Measurements from ENCODE around the gene PHTF2. TPM values are rescaled to one million over a fixed set of nuclear protein-coding genes. Genes with fewer than 3 reads are reported as not detected.

The PHTF2 gene
- total and polyA plus RNA-seq, 10 of the 15 experiments (the other 5 are each of a cell fraction or from before 2014, with no cell fraction given) = 12.9 to 41.8 (median 27.0) TPM

DNA sequence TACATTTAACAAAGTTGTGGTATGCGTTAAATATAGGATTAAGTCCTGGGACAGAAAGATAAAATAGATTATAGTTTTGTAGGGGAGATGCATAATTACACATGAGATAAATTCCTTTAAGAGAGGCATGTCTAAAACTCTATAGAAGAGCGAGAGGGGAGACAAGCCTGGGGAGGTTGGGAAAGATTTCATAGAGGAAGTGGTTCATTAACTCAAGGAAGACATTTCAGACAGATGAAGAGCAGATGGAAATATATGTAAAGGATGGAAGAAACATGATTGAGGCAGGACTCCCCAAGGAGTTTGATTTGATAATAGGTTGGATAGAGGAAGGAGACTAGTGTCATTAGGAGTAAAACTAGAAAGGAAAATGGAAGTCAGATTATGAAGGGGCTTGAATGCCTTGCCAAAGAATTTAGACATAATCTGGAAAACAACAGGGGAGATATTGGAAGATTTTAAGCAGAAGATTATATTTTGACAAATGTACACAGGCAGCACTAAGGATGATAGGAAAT lies 96.1 kb downstream of the PHTF2 start:
- SMC1A ChIA-PET (ENCODE audit: uncharacterized antibody, unreplicated experiment) = interaction anchor here (1.0 to 1.6 kb wide), 2 partner anchors 9 to 237 kb away, joined by 3 to 4 read pairs; no protein-coding TSS in a partner anchor
- no peaks in the 10 kb centered on the region for H4K20me1 ChIP-seq (ENCODE audit: control insufficient read depth, insufficient read depth)
- ATAC-seq (no peak), FAIRE-seq (no peak), DNase-seq (ENCODE audit: low read depth, low spot score) (no peak)
- no peak for TF ChIP-seq TAF1 (IDR thresholded peaks at IDR 0.05; ENCODE audit: borderline replicate concordance, low read depth, low read length)
- TF ChIP-seq, protein P1, sequence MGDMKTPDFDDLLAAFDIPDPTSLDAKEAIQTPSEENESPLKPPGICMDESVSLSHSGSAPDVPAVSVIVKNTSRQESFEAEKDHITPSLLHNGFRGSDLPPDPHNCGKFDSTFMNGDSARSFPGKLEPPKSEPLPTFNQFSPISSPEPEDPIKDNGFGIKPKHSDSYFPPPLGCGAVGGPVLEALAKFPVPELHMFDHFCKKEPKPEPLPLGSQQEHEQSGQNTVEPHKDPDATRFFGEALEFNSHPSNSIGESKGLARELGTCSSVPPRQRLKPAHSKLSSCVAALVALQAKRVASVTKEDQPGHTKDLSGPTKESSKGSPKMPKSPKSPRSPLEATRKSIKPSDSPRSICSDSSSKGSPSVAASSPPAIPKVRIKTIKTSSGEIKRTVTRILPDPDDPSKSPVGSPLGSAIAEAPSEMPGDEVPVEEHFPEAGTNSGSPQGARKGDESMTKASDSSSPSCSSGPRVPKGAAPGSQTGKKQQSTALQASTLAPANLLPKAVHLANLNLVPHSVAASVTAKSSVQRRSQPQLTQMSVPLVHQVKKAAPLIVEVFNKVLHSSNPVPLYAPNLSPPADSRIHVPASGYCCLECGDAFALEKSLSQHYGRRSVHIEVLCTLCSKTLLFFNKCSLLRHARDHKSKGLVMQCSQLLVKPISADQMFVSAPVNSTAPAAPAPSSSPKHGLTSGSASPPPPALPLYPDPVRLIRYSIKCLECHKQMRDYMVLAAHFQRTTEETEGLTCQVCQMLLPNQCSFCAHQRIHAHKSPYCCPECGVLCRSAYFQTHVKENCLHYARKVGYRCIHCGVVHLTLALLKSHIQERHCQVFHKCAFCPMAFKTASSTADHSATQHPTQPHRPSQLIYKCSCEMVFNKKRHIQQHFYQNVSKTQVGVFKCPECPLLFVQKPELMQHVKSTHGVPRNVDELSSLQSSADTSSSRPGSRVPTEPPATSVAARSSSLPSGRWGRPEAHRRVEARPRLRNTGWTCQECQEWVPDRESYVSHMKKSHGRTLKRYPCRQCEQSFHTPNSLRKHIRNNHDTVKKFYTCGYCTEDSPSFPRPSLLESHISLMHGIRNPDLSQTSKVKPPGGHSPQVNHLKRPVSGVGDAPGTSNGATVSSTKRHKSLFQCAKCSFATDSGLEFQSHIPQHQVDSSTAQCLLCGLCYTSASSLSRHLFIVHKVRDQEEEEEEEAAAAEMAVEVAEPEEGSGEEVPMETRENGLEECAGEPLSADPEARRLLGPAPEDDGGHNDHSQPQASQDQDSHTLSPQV (IDR thresholded peaks at IDR 0.05) = no peak
- no peaks in the 10 kb centered on the region for H3K9me3 ChIP-seq (replicated peaks; ENCODE audit: control insufficient read depth, insufficient read depth, low read length)
- no peak overlapping the region for H3K4me3 ChIP-seq
- WGBS (ENCODE audit: insufficient coverage, insufficient replicate concordance, low lambda C conversion rate, missing lambda C conversion rate) = 95% methylated on average over 2 of the region's 2 CpGs
- RAD21 ChIA-PET (ENCODE audit: unreplicated experiment) = no interaction called here
- POLR2A ChIA-PET = interaction anchor here (1.5 kb wide), 1 partner anchor 17 kb away, joined by 3 read pairs; no protein-coding TSS in a partner anchor
- H3K9ac ChIP-seq (ENCODE audit: control insufficient read depth, insufficient read depth, low read length) = no peak overlapping the region
- H3K4me2 ChIP-seq (ENCODE audit: control insufficient read depth, insufficient read depth) = no peak overlapping the region
- H3K4me1 ChIP-seq (ENCODE audit: control insufficient read depth, insufficient read depth, low read length) = no peaks in the 10 kb centered on the region
- H2AFZ ChIP-seq (ENCODE audit: control insufficient read depth, low read depth, low read length) = no peak overlapping the region
- H3K27me3 ChIP-seq (replicated peaks in 1 of 2; ENCODE audit: control insufficient read depth in 2 of 2, insufficient read depth in 2 of 2, low read length in 1 of 2) = no peaks in the 10 kb centered on the region
- TSS peak; percentile 42 for BruUV-seq (replicated peaks)
- in situ Hi-C loops (cut with MboI) (no loop called here), intact Hi-C loops (cut with micrococcal nuclease; ENCODE audit: unreplicated experiment) (no loop called here)
- CTCF ChIA-PET = no interaction called here
- H3K27ac ChIP-seq (ENCODE audit: control insufficient read depth, insufficient read depth) = no peak overlapping the region
- no peaks in the 10 kb centered on the region for H3K36me3 ChIP-seq (ENCODE audit: control insufficient read depth in 2 of 2, insufficient read depth in 2 of 2, low read length in 1 of 2)
- peaks cover 2% of the 10 kb centered on the region; the same call in 1 of the 2 replicates for H3K79me2 ChIP-seq (ENCODE audit: control insufficient read depth, insufficient read depth, low read length)
